ENCODE measurements around the gene EPM2AIP1.

Gene EPM2AIP1

GRCh38 chr3:36944012-36944640 is 48.8 kb downstream of the EPM2AIP1 start:
- peak overlapping the region; percentile 46 for H3K4me3 ChIP-seq (ENCODE audit: low read depth, low read length)
- DNase-seq (ENCODE audit: low read depth, low spot score) = peak; percentile 61
- peak; percentile 10 for TF ChIP-seq CTCF (IDR thresholded peaks at IDR 0.05; ENCODE audit: low read depth, low read length)
- in situ Hi-C loops (cut with HindIII; ENCODE audit: low sequenced_read_pairs) = no loop called here

- in situ Hi-C loops (cut with HindIII; ENCODE audit: low sequenced_read_pairs) = no loop called here
- no peak for DNase-seq (ENCODE audit: low read depth, low spot score)
- peak overlapping the region; percentile 46 for H3K4me3 ChIP-seq (ENCODE audit: low read depth, low read length)
- TF ChIP-seq CTCF (IDR thresholded peaks at IDR 0.05; ENCODE audit: low read depth, low read length) = no peak
Observed at GRCh38 chr3:36943601-36944000, 49.3 kb downstream of the EPM2AIP1 start.

- in situ Hi-C loops (cut with HindIII; ENCODE audit: low sequenced_read_pairs) = no loop called here
- H3K4me3 ChIP-seq (ENCODE audit: low read depth, low read length) = no peak overlapping the region
- no peak for DNase-seq (ENCODE audit: low read depth, low spot score)
- no peak for TF ChIP-seq CTCF (IDR thresholded peaks at IDR 0.05; ENCODE audit: low read depth, low read length)
Observed at GRCh38 chr3:36942638-36943248, 50.2 kb downstream of the EPM2AIP1 start.

- no peak for TF ChIP-seq CTCF (IDR thresholded peaks at IDR 0.05; ENCODE audit: low read depth, low read length)
- no peak for DNase-seq (ENCODE audit: low read depth, low spot score)
- in situ Hi-C loops (cut with HindIII; ENCODE audit: low sequenced_read_pairs) = no loop called here
- H3K4me3 ChIP-seq (ENCODE audit: low read depth, low read length) = no peak overlapping the region
Observed at GRCh38 chr3:36941658-36942057, 51.3 kb downstream of the EPM2AIP1 start.

GRCh38 chr3:36941162-36941561 is 51.8 kb downstream of the EPM2AIP1 start:
- no peak overlapping the region for H3K4me3 ChIP-seq (ENCODE audit: low read depth, low read length)
- in situ Hi-C loops (cut with HindIII; ENCODE audit: low sequenced_read_pairs) = no loop called here
- no peak for TF ChIP-seq CTCF (IDR thresholded peaks at IDR 0.05; ENCODE audit: low read depth, low read length)
- no peak for DNase-seq (ENCODE audit: low read depth, low spot score)

- no peak for DNase-seq (ENCODE audit: low read depth, low spot score)
- in situ Hi-C loops (cut with HindIII; ENCODE audit: low sequenced_read_pairs) = no loop called here
- H3K4me3 ChIP-seq (ENCODE audit: low read depth, low read length) = no peak overlapping the region
- TF ChIP-seq CTCF (IDR thresholded peaks at IDR 0.05; ENCODE audit: low read depth, low read length) = no peak
Observed at GRCh38 chr3:36937492-36937891, 55.4 kb downstream of the EPM2AIP1 start.

Data from astrocyte of the spinal cord (primary cell).